ENCODE measurements around the gene COL20A1.

GRCh38 chr20:63382551-63383300, 89.7 kb downstream of the COL20A1 start:
- no peak for TF ChIP-seq CTCF (IDR thresholded peaks at IDR 0.05; ENCODE audit: low read depth, low read length)
- no peak for TF ChIP-seq POLR2A (IDR thresholded peaks at IDR 0.05; ENCODE audit: extremely low read depth, insufficient read length)
- TF ChIP-seq MYC (IDR thresholded peaks at IDR 0.05; ENCODE audit: low read depth, low read length): no peak
- TF ChIP-seq MAX (IDR thresholded peaks at IDR 0.05; ENCODE audit: low read depth, low read length): no peak

Measured in NB4 (cell line).